ENCODE results near the gene OSBPL6. TPM values are rescaled to one million over a fixed set of nuclear protein-coding genes. Genes with fewer than 3 reads are reported as not detected.

OSBPL6 gene
- total RNA-seq, 4 donors from 2014 or later = 1.8 to 6.1 (median 3.4) TPM

DNA sequence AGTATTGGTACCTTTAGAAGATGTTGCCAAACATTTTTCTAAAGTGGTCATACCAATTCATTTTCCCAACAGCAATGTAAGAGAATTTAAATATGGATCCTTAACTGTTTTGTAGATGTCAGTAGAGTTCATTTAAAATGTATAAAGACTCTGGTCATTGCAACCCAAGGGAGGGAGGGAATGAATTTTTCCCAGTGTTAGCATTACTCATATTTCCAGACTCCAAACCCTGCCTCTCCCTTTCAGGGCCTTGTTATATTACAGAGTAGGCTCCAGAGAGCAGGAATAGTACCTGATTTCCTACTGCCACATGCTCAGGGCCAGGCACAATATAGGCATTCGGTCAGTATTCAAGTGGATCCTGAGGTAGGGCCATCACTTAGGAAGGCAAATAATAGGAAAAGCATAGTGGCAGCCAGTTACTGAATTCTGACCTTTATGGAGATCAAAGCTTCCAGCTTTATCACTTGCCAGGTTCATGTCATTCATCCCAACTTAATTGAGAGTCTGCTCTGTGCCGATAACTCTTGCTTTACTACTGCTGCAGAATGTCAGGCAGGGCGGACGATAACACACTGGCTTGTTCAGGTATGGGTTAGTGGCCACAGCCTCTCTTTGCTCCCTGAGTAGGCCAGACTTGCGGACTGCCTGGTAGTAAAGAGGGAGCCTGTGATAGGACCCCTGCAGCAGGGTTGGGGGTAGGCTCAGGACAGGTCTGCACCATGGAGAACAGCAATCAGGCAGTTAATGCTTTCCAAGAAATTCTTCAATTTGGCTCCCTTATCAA, 75.3 kb downstream of the OSBPL6 start:
- no peak overlapping the region for H3K27ac ChIP-seq
- no peaks in the 10 kb centered on the region for H3K27me3 ChIP-seq
- no peak for DNase-seq
- H3K36me3 ChIP-seq = no peaks in the 10 kb centered on the region
- 100% methylated on average over 5 of the region's 5 CpGs for WGBS, 2 donors
- H3K4me3 ChIP-seq = no peak overlapping the region
- intact Hi-C loops (cut with DNase I) = no loop called here
- TF ChIP-seq, protein P1, sequence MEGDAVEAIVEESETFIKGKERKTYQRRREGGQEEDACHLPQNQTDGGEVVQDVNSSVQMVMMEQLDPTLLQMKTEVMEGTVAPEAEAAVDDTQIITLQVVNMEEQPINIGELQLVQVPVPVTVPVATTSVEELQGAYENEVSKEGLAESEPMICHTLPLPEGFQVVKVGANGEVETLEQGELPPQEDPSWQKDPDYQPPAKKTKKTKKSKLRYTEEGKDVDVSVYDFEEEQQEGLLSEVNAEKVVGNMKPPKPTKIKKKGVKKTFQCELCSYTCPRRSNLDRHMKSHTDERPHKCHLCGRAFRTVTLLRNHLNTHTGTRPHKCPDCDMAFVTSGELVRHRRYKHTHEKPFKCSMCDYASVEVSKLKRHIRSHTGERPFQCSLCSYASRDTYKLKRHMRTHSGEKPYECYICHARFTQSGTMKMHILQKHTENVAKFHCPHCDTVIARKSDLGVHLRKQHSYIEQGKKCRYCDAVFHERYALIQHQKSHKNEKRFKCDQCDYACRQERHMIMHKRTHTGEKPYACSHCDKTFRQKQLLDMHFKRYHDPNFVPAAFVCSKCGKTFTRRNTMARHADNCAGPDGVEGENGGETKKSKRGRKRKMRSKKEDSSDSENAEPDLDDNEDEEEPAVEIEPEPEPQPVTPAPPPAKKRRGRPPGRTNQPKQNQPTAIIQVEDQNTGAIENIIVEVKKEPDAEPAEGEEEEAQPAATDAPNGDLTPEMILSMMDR (IDR thresholded peaks at IDR 0.05) = no peak
- TF ChIP-seq POLR2A (IDR thresholded peaks at IDR 0.05) = no peak
- peaks cover 0 to 21% (median 5%) of the 10 kb centered on the region in 3 donors for H3K4me1 ChIP-seq
- H3K9me3 ChIP-seq = no peaks in the 10 kb centered on the region

DNA sequence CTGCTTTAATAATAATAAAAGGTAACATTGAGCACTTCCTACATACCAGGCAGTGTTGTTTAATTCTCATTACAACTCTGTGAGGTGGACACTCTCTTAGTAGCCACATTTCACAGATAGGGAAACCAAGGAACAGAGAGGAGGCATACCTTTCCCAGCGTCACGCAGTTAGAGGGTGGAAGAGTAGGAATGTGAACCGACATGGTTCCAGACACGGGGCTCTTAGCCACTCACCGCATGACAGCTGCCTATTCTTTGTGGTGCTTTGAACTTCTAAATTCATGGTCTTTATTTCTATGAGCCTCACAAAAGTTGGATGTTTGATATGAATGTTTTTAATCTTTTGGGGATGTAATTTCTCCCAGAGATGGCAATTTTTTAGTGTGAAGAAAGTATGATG, 76.0 kb downstream of the OSBPL6 start:
- Histone ChIP-seq H3K4me3 (no peak overlapping the region), H3K4me1 (peaks cover 0 to 21% (median 5%) of the 10 kb centered on the region in 3 donors), H3K27me3 (no peaks in the 10 kb centered on the region), H3K27ac (no peak overlapping the region), H3K9me3 (no peaks in the 10 kb centered on the region), H3K36me3 (no peaks in the 10 kb centered on the region)
- intact Hi-C loops (cut with DNase I) = no loop called here
- 96 to 97% methylated on average over 5 of the region's 5 CpGs for WGBS, 2 donors
- TF ChIP-seq POLR2A (IDR thresholded peaks at IDR 0.05) = no peak
- TF ChIP-seq, protein P1 (IDR thresholded peaks at IDR 0.05) = no peak
- no peak for DNase-seq

DNA sequence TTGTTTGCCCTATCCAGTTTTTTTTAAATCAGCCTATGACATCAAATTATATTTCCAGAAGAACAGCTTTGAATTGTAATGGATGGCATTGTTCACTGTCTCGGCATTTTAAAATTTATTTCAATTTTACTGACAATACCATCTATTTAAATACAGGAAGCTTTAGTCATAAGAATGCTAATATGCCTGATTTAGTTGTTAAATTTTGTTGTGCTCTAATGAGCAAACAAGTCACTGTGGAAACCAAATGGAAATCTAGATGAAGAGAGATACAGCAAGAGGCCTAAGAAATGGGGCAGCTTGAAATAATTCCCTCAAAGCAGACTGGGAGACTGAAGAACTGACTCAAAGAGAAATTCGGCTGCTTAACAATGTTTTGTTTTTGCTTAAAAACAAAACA, 76.8 kb downstream of the OSBPL6 start:
- DNase-seq = no peak
- no peak overlapping the region for H3K4me3 ChIP-seq
- TF ChIP-seq, protein P1 (IDR thresholded peaks at IDR 0.05) = no peak
- no peak for TF ChIP-seq POLR2A (IDR thresholded peaks at IDR 0.05)
- intact Hi-C loops (cut with DNase I) = no loop called here
- H3K36me3 ChIP-seq = no peaks in the 10 kb centered on the region
- H3K9me3 ChIP-seq = no peaks in the 10 kb centered on the region
- no peaks in the 10 kb centered on the region for H3K27me3 ChIP-seq
- no peak overlapping the region for H3K27ac ChIP-seq
- H3K4me1 ChIP-seq = peaks cover 0 to 21% (median 5%) of the 10 kb centered on the region in 3 donors
- 74% methylated on average over 2 of the region's 2 CpGs for WGBS, 2 donors

DNA sequence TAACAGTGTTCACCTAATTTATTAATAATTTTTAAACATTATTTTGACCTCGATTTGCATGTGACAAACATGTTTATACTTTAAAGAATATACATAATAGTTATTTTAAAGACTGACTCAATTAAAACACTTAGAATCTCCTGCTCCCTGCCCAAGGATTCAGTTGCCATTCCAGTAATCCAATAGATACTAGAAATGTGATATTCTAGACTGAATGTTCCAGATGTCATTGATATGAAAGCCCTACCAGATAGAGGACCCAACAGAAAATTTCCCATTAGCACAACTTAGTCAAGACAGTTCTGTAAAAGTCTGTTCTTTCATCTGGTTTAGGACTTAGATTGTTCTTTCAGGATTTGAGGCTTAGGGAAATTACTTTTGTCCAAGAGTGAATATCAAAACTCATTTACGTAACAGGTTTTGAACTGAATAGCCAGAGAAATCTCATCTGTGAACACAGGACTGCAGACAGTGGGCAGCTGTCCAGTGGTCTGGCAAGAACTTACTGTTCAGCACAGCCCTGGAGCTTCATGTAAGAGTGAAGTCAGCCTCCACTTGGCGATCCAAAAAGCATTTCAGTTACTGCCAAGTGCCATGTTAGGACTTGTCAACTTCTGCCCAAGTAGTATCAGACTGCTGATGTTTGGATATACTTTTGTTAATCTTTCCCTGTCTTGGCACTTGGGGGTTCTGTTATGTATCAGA, 77.5 kb downstream of the OSBPL6 start:
- no peaks in the 10 kb centered on the region for H3K36me3 ChIP-seq
- no peak overlapping the region for H3K4me3 ChIP-seq
- peaks cover 0 to 21% (median 5%) of the 10 kb centered on the region in 3 donors for H3K4me1 ChIP-seq
- TF ChIP-seq POLR2A (IDR thresholded peaks at IDR 0.05) = no peak
- TF ChIP-seq, protein P1 (IDR thresholded peaks at IDR 0.05) = no peak
- 38 to 48% methylated on average over 3 of the region's 3 CpGs for WGBS, 2 donors
- intact Hi-C loops (cut with DNase I) = no loop called here
- DNase-seq = no peak
- H3K27me3 ChIP-seq = no peaks in the 10 kb centered on the region
- H3K27ac ChIP-seq = peak overlapping the region in 2 of 4 donors; percentile 46 to 54
- no peaks in the 10 kb centered on the region for H3K9me3 ChIP-seq

DNA sequence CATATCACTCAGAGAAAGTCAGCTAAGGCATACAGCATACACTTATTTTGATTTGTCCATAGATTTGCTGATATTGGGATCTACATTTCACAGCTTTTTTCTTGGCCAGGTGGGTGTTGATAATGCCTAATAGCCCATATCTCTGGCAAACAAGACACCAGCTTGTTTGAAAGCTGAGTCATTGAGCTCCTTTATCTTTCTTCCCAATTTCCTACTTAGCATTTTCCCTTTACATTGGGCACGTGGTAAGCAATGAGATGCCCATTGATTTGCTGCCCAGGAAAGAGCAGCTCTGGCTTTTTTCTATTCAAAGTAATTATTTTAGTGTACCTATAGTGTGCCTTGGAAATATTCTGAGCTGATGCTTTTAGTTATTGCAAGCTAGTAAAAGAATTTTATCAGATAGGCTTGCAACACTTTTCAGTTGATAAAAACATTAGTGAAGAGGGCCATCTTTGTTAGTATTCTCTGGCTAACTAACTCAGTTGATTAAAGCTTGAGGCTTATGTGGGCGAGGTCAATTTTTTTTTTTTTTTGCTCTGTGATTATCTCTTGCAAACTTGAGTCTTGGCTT, 79.6 kb downstream of the OSBPL6 start:
- H3K4me1 ChIP-seq = peaks cover 0 to 23% (median 6%) of the 10 kb centered on the region in 3 donors
- no peak overlapping the region for H3K27ac ChIP-seq
- no peak for TF ChIP-seq POLR2A (IDR thresholded peaks at IDR 0.05)
- TF ChIP-seq, protein P1 (IDR thresholded peaks at IDR 0.05) = no peak
- no peak for DNase-seq
- H3K4me3 ChIP-seq = no peak overlapping the region
- H3K27me3 ChIP-seq = no peaks in the 10 kb centered on the region
- no peaks in the 10 kb centered on the region for H3K9me3 ChIP-seq
- whole genome bisulfite sequencing, 2 donors = 46 to 51% methylated on average over 2 of the region's 2 CpGs
- no peaks in the 10 kb centered on the region for H3K36me3 ChIP-seq
- intact Hi-C loops (cut with DNase I) = no loop called here

Data from esophagus squamous epithelium (tissue), 5 donors.